Heart left ventricle (tissue), 16 donors: ENCODE measurements around the gene COL27A1. TPM values are rescaled to one million over a fixed set of nuclear protein-coding genes. Genes with fewer than 3 reads are reported as not detected.
A peak's percentile ranks its signal among the peaks of the same experiment; 100 is the strongest.

Source experiments
- ATAC-seq, 4 donors: fragments of 200-7000 bp; cut with Tn5 transposase; one replicate each; pipeline ENCODE4 v1.9.1; 2020 to 2022; ENCODE audit warnings: moderate library complexity in 4 of 4, mild to moderate bottlenecking in 3 of 4, moderate number of reproducible peaks in 1 of 4
- DNase-seq, 5 donors: peaks; one replicate each; pipeline ENCODE4 v3.0.0-alpha.2; 2020
- H3K27ac ChIP-seq, 12 donors: fragments of 200-600 bp; sonication (generic) in 4 of 12; one replicate each; pipeline versions ENCODE4 v1.5.0 to v1.8.0; 2016 to 2022; ENCODE audit warnings: mild to moderate bottlenecking in 2 of 12
- H3K27me3 ChIP-seq, 9 donors: fragments of 200-600 bp; sonication (generic) in 2 of 9; one replicate each; pipeline versions ENCODE4 v1.5.1 to v1.8.0; 2016 to 2022; ENCODE audit warnings: mild to moderate bottlenecking in 3 of 9
- H3K36me3 ChIP-seq, 9 donors: fragments of 200-600 bp; sonication (generic) in 2 of 9; one replicate each; pipeline versions ENCODE4 v1.5.0 to v1.8.0; 2018 to 2022; ENCODE audit warnings: mild to moderate bottlenecking in 2 of 9
- H3K4me1 ChIP-seq, 12 donors: fragments of 200-600 bp; sonication (generic) in 4 of 12; one replicate each; pipeline versions ENCODE4 v1.5.0 to v1.8.0; 2016 to 2022; ENCODE audit warnings: mild to moderate bottlenecking in 3 of 12
- H3K4me3 ChIP-seq, 12 donors: fragments of 200-600 bp; sonication (generic) in 4 of 12; one replicate each; pipeline versions ENCODE4 v1.5.0 to v1.8.0; 2017 to 2022; ENCODE audit warnings: mild to moderate bottlenecking in 9 of 12, moderate library complexity in 4 of 12
- H3K9me3 ChIP-seq, 12 donors: fragments of 200-600 bp; sonication (generic) in 4 of 12; one replicate each; pipeline versions ENCODE4 v1.5.0 to v1.8.0; 2016 to 2022; ENCODE audit warnings: mild to moderate bottlenecking in 1 of 12
- CTCF ChIP-seq, 12 donors: fragments of 200-600 bp; sonication (generic) in 4 of 12; IDR thresholded peaks; one replicate each; pipeline versions ENCODE4 v1.5.0 to v1.8.0; 2018 to 2022; ENCODE audit warnings: antibody characterized with exemption in 12 of 12, mild to moderate bottlenecking in 5 of 12
- POLR2A ChIP-seq, 2 donors: fragments of 450-650 bp; IDR thresholded peaks; one replicate each; pipeline ENCODE4 v1.6.1; 2017; ENCODE audit warnings: antibody characterized with exemption in 2 of 2, mild to moderate bottlenecking in 2 of 2, moderate library complexity in 2 of 2
- WGBS, 4 donors: extraction: QIAGEN DNeasy Blood & Tissue Kit in 2 of 4; methylation state at CpG; one replicate each; pipeline versions ENCODE4 v1.1.5 to v1.1.7; 2013 to 2018; 5-methylcytosine and 5-hydroxymethylcytosine counted together
- intact Hi-C, 10 donors: fragments of 100-400 bp; cut with DNase I; formaldehyde crosslinking; loops; one replicate each; pipeline versions ENCODE4 v1.11.1 to v1.14.2; 2022
- polyA plus RNA-seq, 2 donors: library from polyadenylated mRNA; stranded (reverse); fragments of 200-250 nt; gene quantifications; one replicate each; pipeline ENCODE4 v1.2.3, GENCODE V29; 2013
- total RNA-seq, 9 donors: library from RNA; depleted of rRNA in 2 of 9; stranded (reverse); fragments of >200 nt in 2 of 9; fragmentation: NEBNext Ultra II Directional in 3 of 9; extraction: Animal tissue kit (Norgen Biotek cat#: 25700) in 3 of 9; gene quantifications; one replicate each; pipeline versions ENCODE4 v1.1.0 to v1.2.4, GENCODE V29; 2016 to 2023
- donor health status: ischemic (EF 13 %, LVEDD 7.1; RV severe dilation, severe dysfunction).
- donor health status: healthy with polysubstance abuse.
- donor health status: DM: no; HTN: yes; CAD: no.
- donor health status: DM: no; HTN: no; CAD: no.
- donor health status: ischemic (EF 25% LVEDD 6.9; RV normal size, moderate dysfunction).
- donor health status: ischemic (EF 25% LVEDD 5.7; RV mildly dilated, moderate dysfunction).
- donor health status: healthy.
- donor health status: DM: yes; HTN: yes; CAD: no.
- donor health status: ischemic (EF 35%, LVEDD 5.7; RV mildly dilated, moderate dysfunction).
- donor health status: nonischemic (EF 11% LVEDD 7.7; RV severe dilation, severe dysfunction).
- donor health status: DM: yes; HTN: yes; CAD: no.
- donor health status: PGD.
- donor health status: ischemic (EF 29% LVEDD 5.4; RV normal size, mild dysfunction).
- donor health status: nonischemic (EF 23%, LVEDD 6.1; RV moderate dilation, normal function).

The COL27A1 gene
- total and polyA plus RNA-seq, 11 donors: 2.3 to 14.2 (median 5.2) TPM

DNA sequence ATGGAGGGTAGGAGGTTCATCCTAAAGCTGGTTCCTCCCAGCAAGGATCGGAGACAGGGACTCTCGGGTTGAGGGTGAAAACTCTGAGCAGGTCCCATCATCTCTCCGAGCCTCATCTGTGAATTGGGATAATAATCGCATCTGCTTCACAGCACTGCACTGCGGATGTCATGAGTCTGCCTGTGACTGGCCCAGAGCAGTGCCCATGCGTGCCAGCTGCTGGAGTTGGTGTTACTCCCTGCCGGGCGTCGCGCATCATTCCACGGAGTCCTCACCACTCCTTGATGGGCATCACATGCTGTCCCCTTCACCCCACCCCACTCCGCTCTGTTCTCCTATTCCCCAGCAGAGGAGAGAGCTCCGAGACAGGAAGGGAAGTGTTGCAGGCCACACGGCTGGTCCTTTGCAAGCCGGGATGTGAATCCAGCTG lies 132.4 kb downstream of the COL27A1 start:
- intact Hi-C loops: loop anchor here in 3 of 10 donors (5.0 kb wide), 2 partner anchors 130 to 135 kb away; partner anchors contain the start of gene COL27A1 (in 2 of the 3)
- Histone ChIP-seq H3K4me3 (no peak overlapping the region), H3K27ac (no peak overlapping the region), H3K36me3 (peaks cover 0 to 11% (median 0%) of the 10 kb centered on the region in 9 donors), H3K4me1 (no peaks in the 10 kb centered on the region), H3K9me3 (no peaks in the 10 kb centered on the region), H3K27me3 (no peaks in the 10 kb centered on the region)
- DNase-seq: peak; percentile 2 to 64 (median 15)
- ATAC-seq: no peak
- no peak for TF ChIP-seq CTCF (IDR thresholded peaks at IDR 0.05)
- TF ChIP-seq POLR2A (IDR thresholded peaks at IDR 0.05): no peak
- 74 to 84% (median 82%) methylated on average over 14 to 15 of the region's 15 CpGs for WGBS, 4 donors

- intact Hi-C loops: loop anchor here in 3 of 10 donors (5.0 kb wide), 2 partner anchors 131 to 136 kb away; partner anchors contain the start of gene COL27A1 (in 2 of the 3)
- peak in 1 of 4 donors; percentile 8 for ATAC-seq
- Histone ChIP-seq H3K27ac (no peak overlapping the region), H3K27me3 (no peaks in the 10 kb centered on the region), H3K4me1 (no peaks in the 10 kb centered on the region), H3K36me3 (peaks cover 0 to 15% (median 0%) of the 10 kb centered on the region in 9 donors), H3K9me3 (no peaks in the 10 kb centered on the region), H3K4me3 (no peak overlapping the region)
- WGBS, 4 donors: 69 to 88% (median 77%) methylated on average over 11 to 23 of the region's 23 CpGs
- no peak for TF ChIP-seq CTCF (IDR thresholded peaks at IDR 0.05)
- TF ChIP-seq POLR2A (IDR thresholded peaks at IDR 0.05): no peak
- peak in 4 of 5 donors; percentile 3 to 16 (median 10) for DNase-seq
Observed at GRCh38 chr9:114288193-114289091, 133.1 kb downstream of the COL27A1 start.

- peaks cover 0 to 15% (median 0%) of the 10 kb centered on the region in 9 donors for H3K36me3 ChIP-seq
- 87 to 96% (median 91%) methylated on average over 11 to 13 of the region's 13 CpGs for WGBS, 4 donors
- no peaks in the 10 kb centered on the region for H3K4me1 ChIP-seq
- TF ChIP-seq POLR2A (IDR thresholded peaks at IDR 0.05) (no peak), CTCF (IDR thresholded peaks at IDR 0.05) (no peak)
- peak in 3 of 5 donors; percentile 3 to 12 (median 11) for DNase-seq
- intact Hi-C loops: loop anchor here in 3 of 10 donors (5.0 kb wide), 2 partner anchors 132 to 137 kb away; partner anchors contain the start of gene COL27A1 (in 2 of the 3)
- H3K27ac ChIP-seq: no peak overlapping the region
- H3K9me3 ChIP-seq: peaks cover 0 to under 1% (median 0%) of the 10 kb centered on the region in 12 donors
- no peak for ATAC-seq
- no peak overlapping the region for H3K4me3 ChIP-seq
- H3K27me3 ChIP-seq: no peaks in the 10 kb centered on the region
Observed at GRCh38 chr9:114289106-114289505, 133.8 kb downstream of the COL27A1 start.
